Pancreas (tissue), 10 donors: ENCODE data around the gene GOT1. TPM values are rescaled to one million over a fixed set of nuclear protein-coding genes. Genes with fewer than 3 reads are reported as not detected.

Experiments used
- ATAC-seq, 4 donors: fragments of 200-7000 bp; cut with Tn5 transposase; one replicate each; pipeline versions ENCODE4 v1.8.0 to v1.9.1; 2020; ENCODE audit warnings: mild to moderate bottlenecking in 4 of 4, moderate library complexity in 4 of 4
- DNase-seq, 6 donors: peaks; one replicate each; pipeline ENCODE4 v3.0.0-alpha.2; 2020
- FAIRE-seq: peaks from 2 replicates; lab custom pipeline; 2012; peaks lifted over from hg19 to GRCh38; lab: Jason Lieb, UNC
- H3K27ac ChIP-seq, 4 donors: fragments of 200-600 bp; sonication (generic); 1 replicate in 3 of 4; 2 replicates in 1 of 4; pipeline versions ENCODE4 v1.5.0 to v1.8.0; 2020
- H3K27me3 ChIP-seq, 4 donors: fragments of 200-600 bp; one replicate each; pipeline ENCODE4 v1.8.0; 2021
- H3K36me3 ChIP-seq, 3 donors: fragments of 200-600 bp; sonication (generic) in 1 of 3; one replicate each; pipeline versions ENCODE4 v1.5.0 to v1.8.0; 2020 to 2021
- H3K4me1 ChIP-seq, 3 donors: fragments of 200-600 bp; one replicate each; pipeline ENCODE4 v1.8.0; 2021
- H3K4me3 ChIP-seq, 4 donors: fragments of 200-600 bp; sonication (generic) in 2 of 4; one replicate each; pipeline versions ENCODE4 v1.5.0 to v1.8.0; 2020 to 2021
- H3K9me3 ChIP-seq, 4 donors: fragments of 200-600 bp; one replicate each; pipeline ENCODE4 v1.8.0; 2021
- CTCF ChIP-seq, 4 donors: fragments of 200-600 bp; sonication (generic) in 3 of 4; IDR thresholded peaks; one replicate each; pipeline versions ENCODE4 v1.5.0 to v1.8.0; 2021; ENCODE audit warnings: antibody characterized with exemption in 4 of 4
- WGBS, 2 donors: extraction: QIAGEN DNeasy Blood & Tissue Kit; methylation state at CpG; one replicate each; pipeline ENCODE4 v1.1.7; 2013; 5-methylcytosine and 5-hydroxymethylcytosine counted together
- intact Hi-C, 3 donors: fragments of 100-400 bp; cut with DNase I; formaldehyde crosslinking; loops; one replicate each; pipeline versions ENCODE4 v1.11.1 to v1.14.2; 2022
- polyA plus RNA-seq, 2 donors: library from polyadenylated mRNA; stranded (reverse); fragments of 200-250 nt; gene quantifications; one replicate each; pipeline ENCODE4 v1.2.3, GENCODE V29; 2013
- total RNA-seq, 6 donors: library from RNA; stranded (reverse); fragmentation: NEBNext Ultra II Directional in 4 of 6; extraction: Animal tissue kit (Norgen Biotek cat#: 25700) in 4 of 6; gene quantifications; one replicate each; pipeline versions ENCODE4 v1.2.1 to v1.2.4, GENCODE V29; 2021 to 2023
- donor health status: healthy with polysubstance abuse.
- donor health status: DM: no; HTN: no; CAD: no; lungs with moderate emphysema.
- donor health status: DM: no; HTN: no; CAD: no.
- donor health status: control.
- donor health status: control.
- donor health status: Bipolar disorder and iron deficiency.
- donor health status: DM: yes; HTN: yes; CAD: no.
- donor health status: DM: no; HTN: no; CAD: no.
- donor health status: DM: no; HTN: no; CAD: no.
- donor health status: DM: yes; HTN: yes; CAD: no.

Gene GOT1
- total and polyA plus RNA-seq, 8 donors: 8.0 to 34.0 (median 14.1) TPM

- DNase-seq (no peak), ATAC-seq (no peak), FAIRE-seq (no peak)
- no peaks in the 10 kb centered on the region for H3K36me3 ChIP-seq
- no peak for TF ChIP-seq CTCF (IDR thresholded peaks at IDR 0.05)
- no peak overlapping the region for H3K4me3 ChIP-seq
- 83 to 88% methylated on average over 2 of the region's 2 CpGs for WGBS, 2 donors
- H3K9me3 ChIP-seq: no peaks in the 10 kb centered on the region
- peaks cover 0 to 3% (median 0%) of the 10 kb centered on the region in 4 donors for H3K27me3 ChIP-seq
- H3K4me1 ChIP-seq: no peaks in the 10 kb centered on the region
- no peak overlapping the region for H3K27ac ChIP-seq
- intact Hi-C loops: no loop called here
Measured at GRCh38 chr10:99461230-99461629, 30.8 kb upstream of the GOT1 start.

GRCh38 chr10:99460070-99460469, 29.6 kb upstream of the GOT1 start:
- no peak overlapping the region for H3K4me3 ChIP-seq
- ATAC-seq: no peak
- no peaks in the 10 kb centered on the region for H3K4me1 ChIP-seq
- H3K27ac ChIP-seq: no peak overlapping the region
- 65 to 75% methylated on average over 5 of the region's 5 CpGs for WGBS, 2 donors
- DNase-seq: no peak
- H3K36me3 ChIP-seq: no peaks in the 10 kb centered on the region
- peaks cover 0 to 3% (median 0%) of the 10 kb centered on the region in 4 donors for H3K27me3 ChIP-seq
- H3K9me3 ChIP-seq: no peaks in the 10 kb centered on the region
- intact Hi-C loops: no loop called here
- no peak for FAIRE-seq
- no peak for TF ChIP-seq CTCF (IDR thresholded peaks at IDR 0.05)

GRCh38 chr10:99459217-99459616, 28.8 kb upstream of the GOT1 start:
- ATAC-seq (no peak), DNase-seq (no peak), FAIRE-seq (no peak)
- WGBS, 2 donors: 45 to 58% methylated on average over 2 of the region's 2 CpGs
- peaks cover 0 to 3% (median 0%) of the 10 kb centered on the region in 4 donors for H3K27me3 ChIP-seq
- H3K27ac ChIP-seq: no peak overlapping the region
- no peaks in the 10 kb centered on the region for H3K36me3 ChIP-seq
- no peak for TF ChIP-seq CTCF (IDR thresholded peaks at IDR 0.05)
- intact Hi-C loops: no loop called here
- no peaks in the 10 kb centered on the region for H3K9me3 ChIP-seq
- H3K4me1 ChIP-seq: no peaks in the 10 kb centered on the region
- H3K4me3 ChIP-seq: no peak overlapping the region

GRCh38 chr10:99457813-99458212, 27.4 kb upstream of the GOT1 start:
- Histone ChIP-seq H3K36me3 (no peaks in the 10 kb centered on the region), H3K27me3 (peaks cover 0 to 3% (median 1%) of the 10 kb centered on the region in 4 donors), H3K4me3 (no peak overlapping the region), H3K4me1 (no peaks in the 10 kb centered on the region), H3K9me3 (no peaks in the 10 kb centered on the region), H3K27ac (no peak overlapping the region)
- intact Hi-C loops: no loop called here
- ATAC-seq (no peak), FAIRE-seq (no peak), DNase-seq (no peak)
- TF ChIP-seq CTCF (IDR thresholded peaks at IDR 0.05): no peak
- 33 to 47% methylated on average over 2 of the region's 2 CpGs for WGBS, 2 donors

- intact Hi-C loops: no loop called here
- FAIRE-seq (no peak), ATAC-seq (no peak), DNase-seq (no peak)
- H3K27me3 ChIP-seq: peaks cover 0 to 3% (median 1%) of the 10 kb centered on the region in 4 donors
- no peaks in the 10 kb centered on the region for H3K9me3 ChIP-seq
- 78 to 80% methylated on average over 2 of the region's 2 CpGs for WGBS, 2 donors
- no peaks in the 10 kb centered on the region for H3K4me1 ChIP-seq
- no peak overlapping the region for H3K27ac ChIP-seq
- TF ChIP-seq CTCF (IDR thresholded peaks at IDR 0.05): no peak
- no peaks in the 10 kb centered on the region for H3K36me3 ChIP-seq
- H3K4me3 ChIP-seq: no peak overlapping the region
Measured at GRCh38 chr10:99456931-99457288, 26.5 kb upstream of the GOT1 start.
